HG03159 (cell line): ENCODE data around the gene CACNA2D3.

Source experiments
- ATAC-seq: cut with Tn5 transposase; IDR thresholded peaks from one replicate; pipeline ENCODE4 v1.9.1; 2021; ENCODE audit warnings: mild to moderate bottlenecking, moderate library complexity; ENCODE audit not compliant: unreplicated experiment

The CACNA2D3 gene

GRCh38 chr3:54212723-54213122, 90.4 kb downstream of the CACNA2D3 start:
- no peak for ATAC-seq

GRCh38 chr3:54213907-54214306, 91.6 kb downstream of the CACNA2D3 start:
- ATAC-seq: no peak

- no peak for ATAC-seq
Observed at GRCh38 chr3:54214845-54215244, 92.5 kb downstream of the CACNA2D3 start.

GRCh38 chr3:54215521-54215920, 93.2 kb downstream of the CACNA2D3 start:
- ATAC-seq: no peak

GRCh38 chr3:54217828-54218227, 95.5 kb downstream of the CACNA2D3 start:
- no peak for ATAC-seq

GRCh38 chr3:54222316-54222715, 100.0 kb downstream of the CACNA2D3 start:
- ATAC-seq: no peak

GRCh38 chr3:54223063-54223462, 100.7 kb downstream of the CACNA2D3 start:
- ATAC-seq: no peak

- ATAC-seq: no peak
Observed at GRCh38 chr3:54225841-54226528, 103.6 kb downstream of the CACNA2D3 start.

GRCh38 chr3:54228806-54229205, 106.5 kb downstream of the CACNA2D3 start:
- ATAC-seq: no peak

- no peak for ATAC-seq
Observed at GRCh38 chr3:54232618-54233017, 110.3 kb downstream of the CACNA2D3 start.

- no peak for ATAC-seq
Observed at GRCh38 chr3:54235998-54236397, 113.6 kb downstream of the CACNA2D3 start.

GRCh38 chr3:54237109-54237508, 114.8 kb downstream of the CACNA2D3 start:
- ATAC-seq: no peak

- ATAC-seq: no peak
Observed at GRCh38 chr3:54237788-54238502, 115.6 kb downstream of the CACNA2D3 start.

- no peak for ATAC-seq
Observed at GRCh38 chr3:54240309-54240708, 118.0 kb downstream of the CACNA2D3 start.

GRCh38 chr3:54243056-54243931, 120.9 kb downstream of the CACNA2D3 start:
- no peak for ATAC-seq

GRCh38 chr3:54243960-54244682, 121.8 kb downstream of the CACNA2D3 start:
- no peak for ATAC-seq

- no peak for ATAC-seq
Observed at GRCh38 chr3:54251705-54252104, 129.4 kb downstream of the CACNA2D3 start.

GRCh38 chr3:54257125-54257720, 134.9 kb downstream of the CACNA2D3 start:
- no peak for ATAC-seq

- ATAC-seq: no peak
Observed at GRCh38 chr3:54259636-54260035, 137.3 kb downstream of the CACNA2D3 start.

GRCh38 chr3:54261141-54261540, 138.8 kb downstream of the CACNA2D3 start:
- no peak for ATAC-seq
